NCI-H146 (cell line): ENCODE measurements around the gene PAK1.

Experiments used
- DNase-seq: peaks from one replicate; lab custom pipeline; 2025; lab: John Stamatoyannopoulos, UW

Gene PAK1

DNA sequence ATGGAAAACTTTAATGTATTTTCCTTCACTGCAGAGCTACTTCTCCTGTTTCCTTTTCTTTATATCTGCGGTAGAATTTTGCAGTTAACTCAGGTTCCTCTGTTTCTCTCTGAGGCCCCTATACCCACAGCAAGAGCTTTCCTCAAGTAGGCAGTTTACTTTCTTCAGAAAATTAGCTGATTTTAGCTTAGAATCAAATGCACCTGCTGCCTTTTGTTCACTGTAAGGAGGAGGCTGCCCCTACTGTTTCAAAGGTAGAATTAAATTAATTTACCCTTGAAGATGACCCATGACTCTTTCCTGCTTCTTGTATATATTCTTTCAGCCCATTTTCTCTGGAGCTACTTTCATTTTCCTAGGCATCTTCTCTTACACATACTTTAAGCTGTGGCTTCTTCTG lies 103.7 kb downstream of the PAK1 start:
- DNase-seq: no peak

DNA sequence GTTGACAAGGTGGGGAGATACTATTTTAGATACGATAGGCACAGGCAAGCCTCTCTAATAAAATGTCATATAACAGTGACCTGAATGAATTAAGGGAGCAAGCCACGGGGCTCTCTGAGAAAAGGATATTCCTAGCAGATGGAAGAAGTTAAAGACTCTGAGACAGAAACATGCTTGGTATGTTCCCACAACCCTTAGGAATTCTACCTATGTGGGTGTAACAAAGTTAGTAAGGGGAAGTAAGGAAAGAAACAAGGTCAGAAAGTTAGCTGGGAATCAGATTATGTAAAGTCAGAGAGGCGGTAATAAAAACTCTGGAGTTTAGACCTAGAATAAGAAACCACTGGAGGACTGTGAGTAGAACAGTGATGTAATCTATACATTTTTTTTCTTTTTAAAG lies 112.7 kb downstream of the PAK1 start:
- no peak for DNase-seq

GRCh38 chr11:77359481-77359880 lies 114.4 kb downstream of the PAK1 start:
- DNase-seq: no peak

- DNase-seq: no peak
These were observed 120.8 kb downstream of the PAK1 start for GRCh38 chr11:77353131-77353530.

DNA sequence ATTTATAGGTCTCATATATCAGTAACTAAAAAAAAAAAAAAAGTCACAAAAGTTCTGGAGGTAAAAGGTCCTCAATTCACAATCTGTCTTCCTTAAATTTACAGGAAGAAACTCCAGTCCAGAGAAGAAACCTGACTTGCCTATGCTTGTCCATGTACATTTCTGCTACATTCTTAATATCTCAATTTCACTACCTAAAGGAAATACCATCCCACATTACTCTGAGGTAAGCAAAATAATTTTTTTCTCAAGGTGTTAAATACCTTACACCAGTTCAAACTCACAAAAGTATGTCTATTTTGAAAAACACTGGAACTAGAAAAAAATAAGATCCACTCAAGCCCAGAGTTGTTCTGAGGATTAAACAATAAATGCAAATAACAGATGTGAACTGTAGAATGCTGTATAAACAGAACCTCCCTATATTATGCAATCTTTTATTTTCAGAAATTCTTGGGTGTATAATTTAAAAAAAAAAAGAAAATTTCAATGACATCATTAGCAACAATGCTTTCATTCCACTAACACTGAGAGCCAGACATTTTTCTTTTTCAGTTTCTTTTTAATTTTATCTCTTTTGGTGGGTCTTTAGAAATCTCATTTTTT lies 122.5 kb downstream of the PAK1 start:
- DNase-seq: no peak

DNA sequence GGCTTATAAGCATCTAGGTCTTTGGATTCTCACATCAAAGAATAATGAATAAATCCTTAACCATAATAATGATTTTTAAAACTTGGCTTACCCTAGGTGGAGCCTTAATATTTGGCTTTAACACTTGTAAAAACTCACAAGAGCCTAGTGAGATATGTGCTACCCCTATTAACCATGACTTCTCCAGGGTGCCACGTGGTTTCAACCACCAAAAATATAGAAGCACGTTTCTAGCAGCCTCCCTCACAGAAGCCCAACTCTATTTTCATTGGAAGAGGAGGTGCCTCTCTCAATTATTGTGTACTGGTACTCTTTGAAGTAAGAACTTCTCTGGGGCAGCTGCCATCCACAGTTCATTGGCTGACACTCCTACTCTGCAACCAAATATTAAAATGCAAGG lies 125.9 kb downstream of the PAK1 start:
- no peak for DNase-seq

DNA sequence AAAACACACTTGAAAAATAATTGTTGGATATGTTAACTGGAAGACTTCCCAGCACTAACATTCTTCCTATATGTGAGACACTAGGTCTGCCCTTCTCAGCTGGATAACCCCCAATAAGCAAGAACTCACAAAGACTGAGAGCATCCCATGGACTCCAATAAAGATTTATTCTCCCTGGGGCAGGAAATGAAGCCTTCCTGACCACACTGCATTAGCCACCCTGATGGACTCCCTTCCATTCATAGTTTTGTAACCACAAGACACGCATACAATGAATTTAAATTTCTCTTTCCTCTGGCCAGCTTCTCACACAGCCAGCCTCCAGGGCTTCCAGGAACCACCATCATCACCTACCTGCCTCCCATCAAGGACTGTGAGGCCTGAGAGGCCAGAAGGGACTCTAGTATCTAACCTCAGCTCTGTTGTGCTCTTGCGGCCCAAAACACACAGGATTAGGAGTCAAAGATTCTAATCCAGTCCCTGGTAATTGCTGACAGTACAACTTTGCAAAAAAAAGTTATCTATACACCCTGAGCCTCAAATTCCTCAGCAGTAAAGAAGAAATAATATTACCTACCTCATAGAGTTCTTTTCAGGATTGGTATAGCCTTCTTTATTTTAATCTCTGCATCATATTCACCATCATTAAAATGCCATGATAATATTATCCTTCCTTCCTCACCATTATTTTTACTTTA lies 126.8 kb downstream of the PAK1 start:
- DNase-seq: no peak

GRCh38 chr11:77345621-77346020 lies 128.3 kb downstream of the PAK1 start:
- DNase-seq: no peak

- no peak for DNase-seq
These were observed 133.4 kb downstream of the PAK1 start for GRCh38 chr11:77340501-77340900.

DNA sequence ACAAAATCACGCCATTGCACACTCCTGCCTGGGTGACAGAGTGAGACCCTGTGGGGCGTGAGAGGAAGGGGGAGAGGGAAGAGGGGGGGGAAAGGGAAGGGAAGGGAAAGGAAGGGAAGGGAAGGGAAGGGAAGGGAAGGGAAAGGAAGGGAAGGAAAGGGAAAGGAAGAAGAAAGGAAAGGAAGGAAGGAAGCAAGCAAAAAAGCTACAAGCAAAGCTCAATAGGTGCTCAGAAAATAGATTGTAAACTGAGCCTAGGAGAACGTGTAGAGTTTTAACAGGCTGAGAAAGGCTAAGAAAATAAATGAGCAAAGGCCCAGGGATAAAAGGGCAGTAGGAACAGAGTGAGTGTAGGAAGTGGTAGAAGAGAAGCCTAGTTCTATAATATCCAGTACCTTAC lies 141.6 kb downstream of the PAK1 start:
- no peak for DNase-seq

DNA sequence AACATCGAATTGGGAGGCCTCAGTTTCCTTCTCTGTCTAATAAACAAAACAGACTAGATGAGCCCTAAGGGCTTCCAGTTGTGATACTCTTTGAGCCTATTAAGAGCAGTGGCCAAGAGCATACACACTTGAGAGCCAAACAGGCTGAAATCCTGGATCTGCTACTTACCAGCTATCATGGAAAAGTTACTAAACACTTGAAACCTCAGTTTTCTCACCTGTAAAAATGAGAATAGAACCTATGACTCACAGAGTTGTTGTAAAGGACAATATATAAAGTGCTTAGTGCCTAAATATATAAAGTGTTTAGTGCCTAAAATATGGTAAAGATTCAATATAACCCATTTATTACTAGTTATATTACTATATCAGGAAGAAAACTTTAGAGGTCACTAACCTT lies 148.7 kb downstream of the PAK1 start:
- DNase-seq: no peak

DNA sequence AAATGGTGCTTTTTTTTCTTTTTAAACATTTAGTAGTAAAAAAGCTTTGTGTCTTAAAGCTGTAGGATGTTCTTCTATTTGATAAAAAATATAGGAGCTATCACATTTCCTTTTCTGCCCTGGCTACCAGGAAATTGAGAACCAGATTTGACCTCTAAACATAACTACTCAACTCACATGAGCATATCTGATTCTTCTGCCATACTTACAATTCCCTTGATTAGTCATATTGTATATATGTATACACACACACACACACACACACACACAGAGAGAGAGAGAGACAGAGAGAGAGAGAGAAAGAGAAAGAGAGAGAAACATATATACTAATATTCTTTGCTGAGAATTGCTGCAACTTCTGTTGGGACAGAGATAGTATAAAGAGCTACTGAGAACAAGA lies 149.4 kb downstream of the PAK1 start:
- DNase-seq: no peak

- DNase-seq: no peak
These were observed 150.8 kb downstream of the PAK1 start for GRCh38 chr11:77322926-77323590.

DNA sequence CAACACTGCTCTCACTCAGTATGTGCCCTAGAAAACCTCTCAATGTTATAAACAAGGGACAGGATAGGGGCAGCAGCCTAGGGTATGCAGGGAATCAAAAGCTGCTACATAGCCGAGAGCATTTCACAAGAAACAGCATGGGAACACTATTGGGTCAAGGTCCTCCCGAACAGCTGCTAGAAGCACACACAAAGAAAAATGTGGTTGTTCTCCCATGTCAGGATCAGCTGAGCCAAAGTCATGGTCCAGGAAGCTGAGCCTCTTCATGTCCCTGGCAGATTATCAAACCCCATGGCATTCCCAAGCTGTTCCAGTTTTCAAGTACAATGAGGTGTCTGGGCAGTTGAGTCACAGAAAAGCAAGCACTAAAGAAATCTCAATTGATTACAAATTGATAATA lies 151.4 kb downstream of the PAK1 start:
- DNase-seq: no peak

DNA sequence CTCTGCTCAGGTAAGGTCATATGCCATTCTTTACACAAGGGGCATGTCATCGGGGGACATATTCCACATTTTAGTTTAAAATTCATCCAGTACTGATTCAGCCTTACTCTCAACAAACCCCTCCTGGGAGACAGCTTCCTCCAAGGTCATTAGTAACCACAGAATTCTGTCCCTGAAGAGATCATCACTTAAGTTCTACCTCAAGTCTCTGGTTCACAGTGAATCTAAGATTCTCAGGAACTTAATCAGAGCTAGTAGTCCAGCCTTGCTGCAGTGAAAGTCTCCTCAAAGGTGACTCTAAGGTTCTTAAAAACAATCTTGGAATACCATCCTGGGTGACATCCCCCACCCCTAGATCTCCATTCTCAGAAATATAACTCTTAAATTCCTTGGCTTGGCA lies 153.5 kb downstream of the PAK1 start:
- DNase-seq: no peak

DNA sequence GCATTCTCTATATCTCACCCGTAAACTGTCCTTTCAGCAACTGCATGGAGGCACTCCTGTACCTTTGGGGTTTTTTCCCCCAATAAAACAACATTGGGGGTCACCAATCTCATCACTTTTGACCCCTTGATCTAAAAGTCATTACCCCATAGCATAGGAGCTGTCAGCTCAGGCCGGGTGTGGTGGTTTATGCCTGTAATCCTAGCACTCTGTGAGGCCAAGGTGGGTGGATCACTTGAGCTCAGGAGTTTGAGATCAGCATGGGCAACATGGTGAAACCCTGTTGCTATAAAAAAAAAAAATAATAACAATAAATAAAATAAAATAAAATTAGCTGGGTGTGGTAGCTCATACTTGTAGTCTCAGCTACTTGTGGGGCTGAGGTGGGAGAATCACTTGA lies 155.3 kb downstream of the PAK1 start:
- DNase-seq: no peak

GRCh38 chr11:77316733-77317342 lies 157.1 kb downstream of the PAK1 start:
- no peak for DNase-seq

- no peak for DNase-seq
These were observed 161.8 kb downstream of the PAK1 start for GRCh38 chr11:77312107-77312506.

DNA sequence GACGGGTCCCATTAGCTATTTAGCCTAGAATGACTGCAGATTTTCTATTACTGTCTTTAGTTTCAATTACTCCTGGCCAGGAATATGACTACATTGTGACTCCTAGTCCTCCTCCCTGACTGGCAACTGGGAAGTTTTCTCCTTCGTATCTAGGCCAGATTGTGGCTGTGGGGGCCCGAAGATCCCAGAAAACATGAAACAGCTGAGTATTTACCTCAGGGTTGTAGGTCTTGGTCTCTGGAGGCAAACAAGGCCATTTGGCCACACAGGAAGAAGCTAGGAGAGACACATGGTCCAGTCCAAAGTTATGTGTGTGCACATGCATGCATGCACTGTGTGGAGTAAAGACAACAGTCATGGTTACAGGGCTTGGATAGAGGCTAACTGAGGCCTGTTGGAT lies 162.2 kb downstream of the PAK1 start:
- DNase-seq: no peak

GRCh38 chr11:77310721-77311120 lies 163.2 kb downstream of the PAK1 start:
- DNase-seq: no peak

- no peak for DNase-seq
These were observed 164.4 kb downstream of the PAK1 start for GRCh38 chr11:77309401-77310085.

GRCh38 chr11:77308838-77309237 lies 165.1 kb downstream of the PAK1 start:
- DNase-seq: no peak

DNA sequence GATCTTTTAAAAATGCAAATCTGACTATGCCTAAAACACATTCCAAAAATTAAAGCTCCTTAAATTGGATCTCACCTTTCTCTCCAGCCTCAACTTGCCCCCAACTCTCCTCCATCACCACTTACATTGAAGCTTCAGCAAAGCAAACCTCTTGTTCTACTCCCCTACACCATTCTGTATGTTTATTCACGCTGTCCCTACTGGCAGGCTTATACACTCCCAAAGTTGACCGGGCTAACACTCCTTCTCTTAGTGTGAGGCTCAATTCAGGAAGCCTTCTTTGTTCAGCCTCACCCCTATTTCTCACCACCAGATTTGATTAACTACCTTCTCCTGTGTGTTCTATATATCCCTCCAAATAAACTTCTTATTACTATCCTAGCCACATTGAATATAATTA lies 170.6 kb downstream of the PAK1 start:
- DNase-seq: no peak
